22Rv1 (cell line): Measurements from ENCODE around the gene CDK5RAP1.

ENCODE experiments used
- CTCF ChIP-seq: fragments of 450-650 bp; IDR thresholded peaks from 2 replicates; pipeline ENCODE4 v1.5.1; 2017; ENCODE audit warnings: mild to moderate bottlenecking
- ZFX ChIP-seq: fragments of 450-650 bp; IDR thresholded peaks from 2 replicates; pipeline ENCODE4 v1.6.1; 2017; ENCODE audit warnings: antibody characterized with exemption, borderline replicate concordance

GRCh38 chr20:33339515-33340058 lies 61.7 kb downstream of the CDK5RAP1 start:
- TF ChIP-seq CTCF (no peak), ZFX (no peak)
